Measurements from ENCODE around the gene WDR35.

WDR35 gene

GRCh38 chr2:19868701-19869580 lies 121.0 kb downstream of the WDR35 start:
- peak; percentile 24 to 62 (median 59) for DNase-seq

GRCh38 chr2:19868224-19868623 lies 121.7 kb downstream of the WDR35 start:
- DNase-seq, result peak in 1 of 4 experiments; percentile 16

GRCh38 chr2:19866771-19867170 lies 123.1 kb downstream of the WDR35 start:
- peak in 3 of 4 experiments; percentile 18 to 46 (median 30) for DNase-seq

GRCh38 chr2:19865151-19865550 lies 124.8 kb downstream of the WDR35 start:
- DNase-seq, result no peak

- DNase-seq, result no peak
Observed at GRCh38 chr2:19864381-19864780, 125.5 kb downstream of the WDR35 start.

GRCh38 chr2:19863303-19864041 lies 126.4 kb downstream of the WDR35 start:
- peak; percentile 67 to 81 (median 76) for DNase-seq

- no peak for DNase-seq
Observed at GRCh38 chr2:19861813-19862212, 128.1 kb downstream of the WDR35 start.
